Neural cell (in vitro differentiated cells): Measurements from ENCODE around the gene CABP4. TPM values are rescaled to one million over a fixed set of nuclear protein-coding genes. Genes with fewer than 3 reads are reported as not detected.
"Not testable (repeated sequence)": the region's sequence is repeated elsewhere in the genome, so short reads cannot be mapped to it uniquely, and the experiment has no call there.

ENCODE experiments used
- H2AFZ ChIP-seq: fragments of 200-600, 300-800 bp; sonication (generic), shearing (Covaris generic); 2 replicates; pipeline ENCODE4 v1.6.0; 2014; ENCODE audit warnings: low read depth, mild to moderate bottlenecking, antibody characterized with exemption, low read length, moderate library complexity
- H3F3A ChIP-seq: fragments of 200-600 bp; shearing (Covaris generic); 2 replicates; pipeline ENCODE4 v1.6.1; 2016; ENCODE audit warnings: mild to moderate bottlenecking, moderate library complexity, mixed read lengths, antibody characterized with exemption, low read length; ENCODE audit not compliant: insufficient read depth, poor library complexity, severe bottlenecking
- H3K27ac ChIP-seq: fragments of 200-600, 300-800 bp; sonication (generic), shearing (Covaris generic); 2 replicates; pipeline ENCODE4 v1.5.1; 2014; ENCODE audit warnings: mild to moderate bottlenecking, low read length, moderate library complexity
- H3K27me3 ChIP-seq: fragments of 300-800, 200-600 bp; sonication (generic), shearing (Covaris generic); 2 replicates; pipeline ENCODE4 v1.6.0; 2014; ENCODE audit warnings: mild to moderate bottlenecking, low read depth, low read length, moderate library complexity; ENCODE audit not compliant: insufficient read depth
- H3K36me3 ChIP-seq: fragments of 300-800, 200-600 bp; sonication (generic), shearing (Covaris generic); 2 replicates; pipeline ENCODE4 v1.5.1; 2014; ENCODE audit warnings: mild to moderate bottlenecking, antibody characterized with exemption, low read length, moderate library complexity; ENCODE audit not compliant: insufficient read depth
- H3K4me2 ChIP-seq: fragments of 300-800, 200-600 bp; sonication (generic), shearing (Covaris generic); 2 replicates; pipeline ENCODE4 v1.6.0; 2014; ENCODE audit warnings: mild to moderate bottlenecking, low read length
- H3K4me3 ChIP-seq: fragments of 300-800, 200-600 bp; sonication (generic), shearing (Covaris generic); 2 replicates; pipeline ENCODE4 v1.5.1; 2014; ENCODE audit warnings: mild to moderate bottlenecking, low read length, moderate library complexity
- H3K79me2 ChIP-seq: fragments of 200-600 bp; shearing (Covaris generic); replicated peaks from 2 replicates; pipeline ENCODE4 v1.6.0; 2014; ENCODE audit warnings: mild to moderate bottlenecking, low read length, moderate library complexity; ENCODE audit not compliant: insufficient read depth
- H3K9ac ChIP-seq: fragments of 300-800, 200-600 bp; sonication (generic), shearing (Covaris generic); 2 replicates; pipeline ENCODE4 v1.6.1; 2016; ENCODE audit warnings: mild to moderate bottlenecking, low read length, mixed read lengths
- H3K9me2 ChIP-seq: fragments of 200-600 bp; shearing (Covaris generic); 2 replicates; pipeline ENCODE4 v1.6.1; 2016; ENCODE audit warnings: mild to moderate bottlenecking, low read length, mixed read lengths; ENCODE audit not compliant: insufficient read depth
- H3K9me3 ChIP-seq: fragments of 200-600, 300-800 bp; sonication (generic), shearing (Covaris generic); 2 replicates; pipeline ENCODE4 v1.6.1; 2016; ENCODE audit warnings: mild to moderate bottlenecking, mixed run types, low read length, moderate library complexity, mixed read lengths
- H4K20me1 ChIP-seq: fragments of 200-600 bp; shearing (Covaris generic); 2 replicates; pipeline ENCODE4 v1.6.1; 2016; ENCODE audit warnings: mild to moderate bottlenecking, mixed run types; ENCODE audit not compliant: insufficient read depth
- CTCF ChIP-seq: fragments of 450-650 bp; IDR thresholded peaks from 2 replicates; pipeline ENCODE4 v1.5.1; 2014; ENCODE audit warnings: antibody characterized with exemption, mild to moderate bottlenecking, moderate library complexity; ENCODE audit not compliant: poor library complexity, severe bottlenecking
- EP300 ChIP-seq: fragments of 450-650 bp; conservative IDR thresholded peaks from 2 replicates; pipeline ENCODE4 v1.6.1; 2014; ENCODE audit warnings: antibody characterized with exemption, mild to moderate bottlenecking, moderate library complexity; ENCODE audit not compliant: poor library complexity, severe bottlenecking
- EZH2 ChIP-seq: fragments of 200-600, 300-800 bp; shearing (Covaris generic), sonication (generic); IDR thresholded peaks from 2 replicates; pipeline ENCODE4 v1.6.1; 2014; ENCODE audit warnings: antibody characterized with exemption, low read length, borderline replicate concordance, mild to moderate bottlenecking; ENCODE audit not compliant: insufficient read depth, poor library complexity, severe bottlenecking
- MXI1 ChIP-seq: fragments of 450-650 bp; conservative IDR thresholded peaks from 2 replicates; pipeline ENCODE4 v1.6.1; 2014; ENCODE audit warnings: antibody characterized with exemption, mild to moderate bottlenecking; ENCODE audit not compliant: poor library complexity, severe bottlenecking
- POLR2AphosphoS5 ChIP-seq: IDR thresholded peaks from 2 replicates; pipeline ENCODE4 v1.6.1; 2012
- RAD21 ChIP-seq: fragments of 450-650 bp; conservative IDR thresholded peaks from 2 replicates; pipeline ENCODE4 v1.6.1; 2014; ENCODE audit warnings: antibody characterized with exemption, mild to moderate bottlenecking, moderate library complexity
- SMC3 ChIP-seq: fragments of 450-650 bp; conservative IDR thresholded peaks from 2 replicates; pipeline ENCODE4 v1.6.1; 2014; ENCODE audit warnings: antibody characterized with exemption, mild to moderate bottlenecking, moderate library complexity; ENCODE audit not compliant: poor library complexity
- TAF1 ChIP-seq: IDR thresholded peaks from 2 replicates; pipeline ENCODE4 v1.6.1; 2012; ENCODE audit warnings: low read depth
- polyA plus RNA-seq: library from polyadenylated mRNA; depleted of rRNA; stranded (reverse); fragments of >200 nt; gene quantifications from 2 replicates; pipeline ENCODE4 v1.2.3, GENCODE V29; 2014
- TF ChIP-seq, protein P1 (sequence below): IDR thresholded peaks from 2 replicates; pipeline ENCODE4 v1.6.1; 2012; ENCODE audit warnings: borderline replicate concordance

CABP4 gene
- polyA plus RNA-seq, 1 donor from 2014 or later: not detected

DNA sequence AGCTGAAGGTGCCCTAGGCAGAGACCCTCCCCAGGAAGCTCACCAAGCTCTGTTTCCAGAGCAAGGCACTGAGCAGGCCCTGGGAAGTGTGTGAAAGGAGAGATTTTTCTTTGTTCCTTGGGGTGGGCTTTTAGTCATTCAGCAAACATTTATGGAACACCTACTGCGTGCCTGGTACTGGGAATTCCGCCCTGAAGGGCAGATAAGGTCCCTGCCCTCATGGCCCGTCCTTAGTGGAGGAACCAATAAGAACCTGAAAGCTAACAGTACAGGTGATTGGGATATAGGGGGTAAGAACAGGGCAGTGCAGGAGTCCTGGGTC, 10.0 kb downstream of the CABP4 start:
- no peaks in the 10 kb centered on the region for H3K79me2 ChIP-seq
- H3K9ac ChIP-seq: peak overlapping the region; percentile 75
- no peaks in the 10 kb centered on the region for H3K27me3 ChIP-seq
- H3K27ac ChIP-seq: peak overlapping the region; percentile 56
- H3K4me3 ChIP-seq: peak overlapping the region; percentile 71
- no peaks in the 10 kb centered on the region for H3K9me2 ChIP-seq
- H2AFZ ChIP-seq: peak overlapping the region; percentile 65
- no peaks in the 10 kb centered on the region for H4K20me1 ChIP-seq
- no peaks in the 10 kb centered on the region for H3K36me3 ChIP-seq
- TF ChIP-seq MXI1: no peak
- TF ChIP-seq RAD21: no peak
- TF ChIP-seq POLR2AphosphoS5: no peak
- no peak for TF ChIP-seq SMC3
- TF ChIP-seq EZH2: no peak
- no peak for TF ChIP-seq EP300
- TF ChIP-seq, protein P1, sequence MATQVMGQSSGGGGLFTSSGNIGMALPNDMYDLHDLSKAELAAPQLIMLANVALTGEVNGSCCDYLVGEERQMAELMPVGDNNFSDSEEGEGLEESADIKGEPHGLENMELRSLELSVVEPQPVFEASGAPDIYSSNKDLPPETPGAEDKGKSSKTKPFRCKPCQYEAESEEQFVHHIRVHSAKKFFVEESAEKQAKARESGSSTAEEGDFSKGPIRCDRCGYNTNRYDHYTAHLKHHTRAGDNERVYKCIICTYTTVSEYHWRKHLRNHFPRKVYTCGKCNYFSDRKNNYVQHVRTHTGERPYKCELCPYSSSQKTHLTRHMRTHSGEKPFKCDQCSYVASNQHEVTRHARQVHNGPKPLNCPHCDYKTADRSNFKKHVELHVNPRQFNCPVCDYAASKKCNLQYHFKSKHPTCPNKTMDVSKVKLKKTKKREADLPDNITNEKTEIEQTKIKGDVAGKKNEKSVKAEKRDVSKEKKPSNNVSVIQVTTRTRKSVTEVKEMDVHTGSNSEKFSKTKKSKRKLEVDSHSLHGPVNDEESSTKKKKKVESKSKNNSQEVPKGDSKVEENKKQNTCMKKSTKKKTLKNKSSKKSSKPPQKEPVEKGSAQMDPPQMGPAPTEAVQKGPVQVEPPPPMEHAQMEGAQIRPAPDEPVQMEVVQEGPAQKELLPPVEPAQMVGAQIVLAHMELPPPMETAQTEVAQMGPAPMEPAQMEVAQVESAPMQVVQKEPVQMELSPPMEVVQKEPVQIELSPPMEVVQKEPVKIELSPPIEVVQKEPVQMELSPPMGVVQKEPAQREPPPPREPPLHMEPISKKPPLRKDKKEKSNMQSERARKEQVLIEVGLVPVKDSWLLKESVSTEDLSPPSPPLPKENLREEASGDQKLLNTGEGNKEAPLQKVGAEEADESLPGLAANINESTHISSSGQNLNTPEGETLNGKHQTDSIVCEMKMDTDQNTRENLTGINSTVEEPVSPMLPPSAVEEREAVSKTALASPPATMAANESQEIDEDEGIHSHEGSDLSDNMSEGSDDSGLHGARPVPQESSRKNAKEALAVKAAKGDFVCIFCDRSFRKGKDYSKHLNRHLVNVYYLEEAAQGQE: no peak
- TF ChIP-seq TAF1: no peak
- no peak for TF ChIP-seq CTCF
- H3K9me3 ChIP-seq: no peaks in the 10 kb centered on the region
- no peaks in the 10 kb centered on the region for H3F3A ChIP-seq
- H3K4me2 ChIP-seq: no peak overlapping the region

GRCh38 chr11:67465530-67465929, 10.4 kb downstream of the CABP4 start:
- H3K27me3 ChIP-seq, H2AFZ ChIP-seq, H4K20me1 ChIP-seq, H3K9me3 ChIP-seq, H3K27ac ChIP-seq, H3K4me2 ChIP-seq, H3K9me2 ChIP-seq, H3F3A ChIP-seq, H3K36me3 ChIP-seq, H3K79me2 ChIP-seq: not testable (repeated sequence)
- peak overlapping the region; percentile 71 for H3K4me3 ChIP-seq
- H3K9ac ChIP-seq: peak overlapping the region; percentile 75

- Histone ChIP-seq H3K9me3 (no peaks in the 10 kb centered on the region), H3K4me3 (no peak overlapping the region), H3K4me2 (no peak overlapping the region), H3K79me2 (no peaks in the 10 kb centered on the region), H3K27me3 (no peaks in the 10 kb centered on the region), H2AFZ (no peak overlapping the region), H3K27ac (no peak overlapping the region), H3K9me2 (no peaks in the 10 kb centered on the region), H3K36me3 (no peaks in the 10 kb centered on the region), H3F3A (no peaks in the 10 kb centered on the region), H4K20me1 (no peaks in the 10 kb centered on the region), H3K9ac (no peak overlapping the region)
- TF ChIP-seq CTCF (no peak), EZH2 (no peak), RAD21 (no peak), TAF1 (no peak), POLR2AphosphoS5 (no peak), EP300 (no peak), SMC3 (no peak), MXI1 (no peak)
- TF ChIP-seq, protein P1: no peak
Measured at GRCh38 chr11:67466367-67466766, 11.2 kb downstream of the CABP4 start.
